ENCODE results near the gene MEP1B. TPM values are rescaled to one million over a fixed set of nuclear protein-coding genes. Genes with fewer than 3 reads are reported as not detected.

Gene MEP1B
- total RNA-seq, 1 donor from 2014 or later: 1.7 TPM

DNA sequence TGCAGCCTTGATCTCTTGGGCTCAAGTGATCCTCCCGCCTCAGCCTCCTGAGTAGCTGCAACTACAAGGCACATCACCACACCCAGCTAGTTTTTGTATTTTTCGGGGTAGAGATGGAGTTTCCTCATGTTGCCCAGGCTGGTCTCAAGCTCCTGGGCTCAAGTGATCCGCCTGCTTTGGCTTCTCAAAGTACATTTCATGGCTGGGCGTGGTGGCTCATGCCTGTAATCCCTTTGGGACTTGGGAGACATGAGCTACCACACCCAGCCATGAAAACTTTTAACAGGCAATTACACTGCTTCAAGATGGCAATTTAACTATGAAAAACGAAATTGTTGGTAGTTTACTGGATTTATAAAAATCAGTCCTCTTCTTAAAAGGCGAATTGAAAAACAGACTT is 69.7 kb downstream of the MEP1B start:
- no peak for DNase-seq (ENCODE audit: extremely low spot score, unreplicated experiment)
- no peaks in the 10 kb centered on the region for H3K27me3 Mint-ChIP-seq
- H3K9me3 Mint-ChIP-seq: no peaks in the 10 kb centered on the region
- no peaks in the 10 kb centered on the region for H3K4me1 Mint-ChIP-seq (ENCODE audit: unreplicated experiment)
- no peaks in the 10 kb centered on the region for H3K36me3 Mint-ChIP-seq
- TF ChIP-seq, protein P1, sequence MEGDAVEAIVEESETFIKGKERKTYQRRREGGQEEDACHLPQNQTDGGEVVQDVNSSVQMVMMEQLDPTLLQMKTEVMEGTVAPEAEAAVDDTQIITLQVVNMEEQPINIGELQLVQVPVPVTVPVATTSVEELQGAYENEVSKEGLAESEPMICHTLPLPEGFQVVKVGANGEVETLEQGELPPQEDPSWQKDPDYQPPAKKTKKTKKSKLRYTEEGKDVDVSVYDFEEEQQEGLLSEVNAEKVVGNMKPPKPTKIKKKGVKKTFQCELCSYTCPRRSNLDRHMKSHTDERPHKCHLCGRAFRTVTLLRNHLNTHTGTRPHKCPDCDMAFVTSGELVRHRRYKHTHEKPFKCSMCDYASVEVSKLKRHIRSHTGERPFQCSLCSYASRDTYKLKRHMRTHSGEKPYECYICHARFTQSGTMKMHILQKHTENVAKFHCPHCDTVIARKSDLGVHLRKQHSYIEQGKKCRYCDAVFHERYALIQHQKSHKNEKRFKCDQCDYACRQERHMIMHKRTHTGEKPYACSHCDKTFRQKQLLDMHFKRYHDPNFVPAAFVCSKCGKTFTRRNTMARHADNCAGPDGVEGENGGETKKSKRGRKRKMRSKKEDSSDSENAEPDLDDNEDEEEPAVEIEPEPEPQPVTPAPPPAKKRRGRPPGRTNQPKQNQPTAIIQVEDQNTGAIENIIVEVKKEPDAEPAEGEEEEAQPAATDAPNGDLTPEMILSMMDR (conservative IDR thresholded peaks at IDR 0.05): no peak
- no peak overlapping the region for H3K27ac Mint-ChIP-seq
- no peak overlapping the region for H3K4me3 Mint-ChIP-seq

DNA sequence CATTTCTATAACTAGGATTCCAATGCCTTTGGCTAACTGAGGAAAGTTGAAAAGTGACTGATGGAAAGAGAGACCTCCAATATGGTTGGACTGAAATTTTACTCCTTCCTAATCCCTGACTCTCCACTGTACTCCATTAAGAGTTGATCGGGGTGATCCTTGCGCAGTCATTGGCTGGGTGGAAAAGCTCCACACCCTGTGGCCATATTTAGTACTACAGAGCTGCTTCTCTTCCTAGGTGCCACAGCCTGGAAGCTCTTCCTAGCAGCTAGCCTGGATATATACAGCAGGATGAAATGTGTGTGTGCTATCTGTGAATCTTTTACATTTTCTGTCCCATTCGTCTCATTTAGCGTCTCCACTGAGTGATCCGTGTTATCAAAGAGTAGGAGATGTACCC is 71.2 kb downstream of the MEP1B start:
- H3K9me3 Mint-ChIP-seq: no peaks in the 10 kb centered on the region
- TF ChIP-seq, protein P1 (conservative IDR thresholded peaks at IDR 0.05): peak; percentile 51
- DNase-seq (ENCODE audit: extremely low spot score, unreplicated experiment): no peak

DNA sequence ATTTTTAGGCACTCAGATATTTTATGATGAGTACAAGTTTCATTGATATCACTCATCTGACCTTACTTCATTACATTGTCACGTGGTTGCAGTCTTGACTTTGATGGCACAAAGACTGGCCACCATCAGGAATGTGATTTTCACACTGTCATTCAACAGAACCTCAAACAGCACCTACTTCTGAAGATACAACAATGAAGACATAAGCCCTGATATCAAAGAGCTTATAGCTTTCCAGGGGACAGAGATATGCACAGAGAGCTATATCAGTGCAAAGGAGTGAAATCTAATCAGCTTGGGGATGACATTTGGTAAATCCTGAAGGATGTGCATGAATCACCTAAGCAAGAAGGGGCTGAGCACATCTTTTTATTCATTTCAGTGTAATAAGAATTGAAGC is 72.3 kb downstream of the MEP1B start:
- no peak overlapping the region for H3K27ac Mint-ChIP-seq
- H3K4me1 Mint-ChIP-seq (ENCODE audit: unreplicated experiment): no peaks in the 10 kb centered on the region
- H3K9me3 Mint-ChIP-seq: no peaks in the 10 kb centered on the region
- H3K4me3 Mint-ChIP-seq: no peak overlapping the region
- TF ChIP-seq, protein P1 (conservative IDR thresholded peaks at IDR 0.05): no peak
- no peaks in the 10 kb centered on the region for H3K27me3 Mint-ChIP-seq
- DNase-seq (ENCODE audit: extremely low spot score, unreplicated experiment): no peak
- no peaks in the 10 kb centered on the region for H3K36me3 Mint-ChIP-seq

More for the DNA sequence above, 71.2 kb downstream of the MEP1B start:
- Mint-ChIP-seq H3K27me3 (no peaks in the 10 kb centered on the region), H3K36me3 (no peaks in the 10 kb centered on the region), H3K4me1 (ENCODE audit: unreplicated experiment) (no peaks in the 10 kb centered on the region), H3K27ac (no peak overlapping the region), H3K4me3 (no peak overlapping the region)

DNA sequence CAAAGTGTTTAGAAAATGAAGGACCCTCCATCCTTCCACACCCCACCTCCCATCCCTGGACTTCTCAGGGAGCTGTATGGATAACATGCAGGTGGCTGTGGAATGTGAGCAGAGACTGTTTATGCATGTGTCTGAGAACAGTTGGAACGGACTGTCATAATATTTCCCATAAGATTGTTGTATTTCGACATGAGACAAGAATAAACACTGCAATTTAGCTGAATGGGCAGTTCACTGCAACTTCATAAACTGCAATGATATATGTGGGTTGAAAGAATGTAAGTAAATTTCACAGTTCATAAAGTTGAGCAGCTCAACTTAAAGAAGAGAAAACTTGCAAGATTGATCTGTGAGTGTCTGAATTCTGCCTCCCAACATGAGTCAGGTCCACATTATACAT is 74.6 kb downstream of the MEP1B start:
- H3K4me3 Mint-ChIP-seq: no peak overlapping the region
- H3K4me1 Mint-ChIP-seq (ENCODE audit: unreplicated experiment): no peaks in the 10 kb centered on the region
- DNase-seq (ENCODE audit: extremely low spot score, unreplicated experiment): no peak
- H3K27me3 Mint-ChIP-seq: no peaks in the 10 kb centered on the region
- TF ChIP-seq, protein P1 (conservative IDR thresholded peaks at IDR 0.05): no peak
- H3K9me3 Mint-ChIP-seq: no peaks in the 10 kb centered on the region
- no peak overlapping the region for H3K27ac Mint-ChIP-seq
- no peaks in the 10 kb centered on the region for H3K36me3 Mint-ChIP-seq

DNA sequence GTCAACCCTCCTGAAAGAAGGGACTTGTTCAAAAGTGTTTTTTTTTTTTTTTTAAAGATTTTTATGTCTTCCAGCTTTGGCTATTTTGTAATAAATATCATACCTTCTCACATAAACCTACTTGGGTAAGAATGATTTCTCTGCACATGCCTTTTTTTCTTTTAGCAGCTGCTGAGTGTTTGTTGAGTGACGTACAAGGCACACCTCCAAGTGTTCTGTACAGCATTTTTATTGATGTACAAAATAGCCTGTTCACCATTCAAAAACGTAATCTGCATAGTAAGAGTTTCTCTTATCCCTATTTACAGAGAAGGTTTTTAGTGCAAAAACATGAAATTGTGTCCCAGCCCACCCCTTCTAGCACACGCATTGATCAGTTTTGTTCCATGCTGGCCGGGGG is 77.6 kb downstream of the MEP1B start:
- Mint-ChIP-seq H3K27me3 (no peaks in the 10 kb centered on the region), H3K4me3 (no peak overlapping the region), H3K4me1 (ENCODE audit: unreplicated experiment) (peaks cover 6% of the 10 kb centered on the region), H3K9me3 (no peaks in the 10 kb centered on the region), H3K36me3 (peaks cover 6% of the 10 kb centered on the region), H3K27ac (no peak overlapping the region)
- DNase-seq (ENCODE audit: extremely low spot score, unreplicated experiment): no peak
- TF ChIP-seq, protein P1 (conservative IDR thresholded peaks at IDR 0.05): no peak

Other genes starting within 250 kb of the MEP1B start
- gene TRAPPC8, start 246.9 kb upstream of the MEP1B start, total RNA-seq (ENCODE audit: low replicate concordance): 43.6 and 45.6 TPM in 2 replicates
- 0.94 and 1.8 TPM in 2 replicates for gene RNF125, start 171.2 kb upstream of the MEP1B start, total RNA-seq (ENCODE audit: low replicate concordance)
- gene RNF138, start 98.2 kb upstream of the MEP1B start, total RNA-seq (ENCODE audit: low replicate concordance): 21.6 and 34.9 TPM in 2 replicates

Data from type B pancreatic cell (in vitro differentiated cells).